IPS DF 4.7 (cell line): ENCODE data around the gene PRKAG1.

ENCODE experiments used
- DNase-seq: peaks from one replicate; pipeline ENCODE4 v3.0.0-alpha.2; 2013; ENCODE audit warnings: low spot score; ENCODE audit errors: extremely low read depth

PRKAG1 gene

DNA sequence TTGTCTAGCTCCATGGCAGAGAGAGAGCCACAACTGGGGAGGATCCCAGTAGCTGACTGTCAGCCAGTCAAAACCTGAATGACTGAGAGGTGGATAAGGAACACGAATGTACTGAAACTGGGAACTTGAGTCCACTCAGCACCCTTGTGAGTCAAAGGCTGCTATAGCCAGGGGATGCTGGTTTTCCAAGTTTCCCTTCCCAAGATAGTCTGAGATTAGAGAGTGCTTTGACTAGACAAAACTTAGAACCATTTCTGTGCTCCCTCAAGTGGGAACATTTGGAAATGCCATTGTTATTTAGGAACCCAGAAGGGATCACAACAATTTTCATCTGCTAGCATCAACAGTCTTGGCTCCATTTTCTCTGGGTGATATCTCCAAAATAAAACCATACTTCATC lies 4.0 kb downstream of the PRKAG1 start:
- no peak for DNase-seq

DNA sequence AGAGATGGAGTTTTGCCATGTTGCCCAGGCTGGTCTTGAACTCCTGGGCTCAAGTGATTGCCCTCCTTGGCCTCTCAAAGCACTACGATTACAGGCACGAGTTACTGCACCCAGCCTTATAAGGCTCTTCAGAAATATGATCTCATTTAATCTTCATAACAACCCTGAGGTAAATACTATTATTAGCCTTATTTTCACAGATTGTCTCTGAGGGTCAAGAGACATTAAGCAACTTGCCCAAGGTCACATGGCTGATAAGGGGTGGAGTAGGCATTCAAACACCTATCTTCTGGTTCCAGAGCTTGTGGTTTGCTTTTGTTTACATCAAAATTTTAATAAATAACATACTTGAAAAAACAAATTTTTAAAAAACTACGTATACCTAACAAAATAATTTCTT lies 5.1 kb downstream of the PRKAG1 start:
- DNase-seq: no peak

DNA sequence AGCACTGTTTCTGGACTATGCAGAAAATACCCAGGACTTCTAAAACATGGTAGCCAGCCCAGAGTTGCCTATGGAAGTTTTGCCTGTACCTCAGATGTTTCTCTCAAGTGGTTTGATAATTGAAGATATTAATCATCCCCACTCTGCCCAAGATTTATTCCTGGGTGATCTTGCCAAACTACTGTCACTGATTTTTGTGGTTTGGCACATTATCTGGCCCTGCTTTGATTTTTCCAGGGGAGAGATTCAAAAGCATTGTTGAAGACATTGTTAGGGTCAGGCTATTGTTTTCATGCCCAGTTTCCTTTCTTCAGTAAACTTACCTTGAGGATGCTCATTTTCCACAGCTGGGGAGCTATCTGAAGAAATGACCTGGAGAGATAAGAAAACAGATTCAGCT lies 5.8 kb downstream of the PRKAG1 start:
- no peak for DNase-seq

DNA sequence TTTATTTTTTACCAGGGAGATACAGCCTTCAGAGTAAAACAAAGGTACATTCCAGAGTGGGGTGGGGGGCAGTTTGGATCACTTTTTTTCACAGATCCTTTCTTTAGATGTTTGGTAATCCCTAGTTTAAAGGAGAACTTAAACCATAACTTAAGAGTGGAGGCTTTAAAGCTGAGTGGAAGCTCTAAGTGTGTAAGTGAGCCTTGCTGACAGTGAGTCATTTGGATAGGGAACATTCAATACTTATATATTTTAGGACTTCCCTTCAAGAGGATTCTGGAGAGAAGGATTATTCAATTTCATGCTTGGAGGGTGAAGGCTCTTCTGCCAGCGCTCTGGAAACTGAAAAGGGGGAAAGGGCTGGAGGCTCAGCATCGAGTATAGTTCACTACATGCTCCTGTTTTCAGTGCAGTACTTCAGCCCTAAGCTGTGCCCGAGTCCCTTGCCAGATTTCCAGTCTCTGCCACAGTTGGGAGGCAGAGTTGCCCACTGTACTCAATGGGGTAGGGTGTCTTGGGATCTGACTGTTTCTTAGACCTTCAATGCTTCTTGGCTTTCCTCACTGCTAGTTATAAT lies 8.4 kb downstream of the PRKAG1 start:
- DNase-seq: no peak

DNA sequence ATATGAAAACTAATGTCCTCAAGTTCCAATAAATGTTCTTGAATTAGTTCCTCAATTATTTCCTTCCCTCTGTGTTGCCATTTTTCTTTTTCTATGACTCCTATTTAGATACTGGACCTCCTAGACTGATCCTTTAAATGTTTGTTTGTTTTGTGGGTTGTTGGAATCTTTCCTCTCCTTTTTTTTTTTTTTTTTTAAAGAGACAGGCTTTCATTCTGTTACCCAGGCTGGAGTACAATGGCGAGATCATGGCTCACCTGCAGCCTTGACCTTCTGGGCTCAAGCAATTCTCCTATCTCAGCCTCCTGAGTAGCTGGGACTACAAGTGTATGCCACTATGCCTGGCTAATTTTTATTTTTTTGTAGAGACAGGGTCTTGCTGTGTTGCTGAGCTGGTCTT lies 9.6 kb downstream of the PRKAG1 start:
- no peak for DNase-seq

DNA sequence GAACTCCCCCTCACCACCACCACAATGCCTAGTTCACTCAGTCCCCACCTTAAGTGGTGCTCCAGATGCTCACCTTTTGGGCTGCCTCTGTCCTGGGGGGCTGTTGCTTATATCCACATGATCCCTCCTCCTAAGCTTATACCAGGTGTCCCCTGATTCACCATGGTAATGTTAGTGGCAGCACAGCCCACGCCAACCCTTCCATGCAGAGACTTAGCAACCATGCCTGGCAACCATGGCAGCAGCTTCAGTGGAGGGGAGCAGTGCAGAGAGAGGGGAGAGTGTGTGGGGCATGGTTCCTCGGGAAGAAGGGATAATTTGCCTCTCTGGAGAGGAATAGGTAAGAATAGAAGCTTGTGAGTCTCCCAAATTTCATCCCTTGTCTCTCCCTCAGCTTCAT lies 18.2 kb downstream of the PRKAG1 start:
- no peak for DNase-seq

DNA sequence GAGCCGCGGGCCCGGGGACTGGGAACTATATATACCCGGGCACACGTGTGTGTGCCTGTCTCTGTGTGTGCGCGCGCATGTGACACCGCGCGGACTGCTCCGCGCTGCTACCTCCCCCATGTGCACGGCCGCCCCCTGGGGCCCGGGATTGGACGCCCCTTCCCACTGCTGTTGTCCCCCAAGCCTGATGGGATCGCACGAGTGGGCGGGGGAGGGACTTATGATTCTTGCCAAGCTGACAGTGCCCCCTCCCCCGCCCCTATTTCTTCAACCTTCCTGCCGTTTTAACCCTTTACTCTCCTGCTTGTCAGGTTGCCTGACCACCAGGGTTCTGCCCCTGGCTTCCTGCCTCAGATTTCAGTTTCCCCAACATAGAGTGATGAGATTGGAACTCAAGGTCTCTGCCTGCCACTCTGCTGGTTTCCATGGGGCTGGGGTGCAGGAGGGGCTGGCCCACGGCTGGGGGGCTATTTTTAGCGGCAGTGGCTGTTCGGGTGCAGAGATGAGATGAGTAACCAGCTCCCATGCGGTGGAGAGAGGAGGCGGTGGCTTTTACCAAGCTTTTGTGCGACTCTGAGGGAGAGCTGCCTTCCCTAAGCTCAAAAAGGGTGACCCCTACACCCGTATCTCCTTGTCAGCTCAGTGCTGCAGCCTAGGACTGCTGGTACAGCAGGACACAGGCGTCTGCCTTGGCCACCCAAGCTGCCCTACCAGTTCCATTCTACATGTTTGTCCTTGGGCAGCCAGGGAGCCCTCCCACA lies 19.0 kb downstream of the PRKAG1 start, which contains the start of gene DDN:
DDN (minus strand) TSS at position 5 of the 761 bp plus-strand sequence. CDS start 88 bp downstream, outside the sequence.
- DNase-seq: no peak

DNA sequence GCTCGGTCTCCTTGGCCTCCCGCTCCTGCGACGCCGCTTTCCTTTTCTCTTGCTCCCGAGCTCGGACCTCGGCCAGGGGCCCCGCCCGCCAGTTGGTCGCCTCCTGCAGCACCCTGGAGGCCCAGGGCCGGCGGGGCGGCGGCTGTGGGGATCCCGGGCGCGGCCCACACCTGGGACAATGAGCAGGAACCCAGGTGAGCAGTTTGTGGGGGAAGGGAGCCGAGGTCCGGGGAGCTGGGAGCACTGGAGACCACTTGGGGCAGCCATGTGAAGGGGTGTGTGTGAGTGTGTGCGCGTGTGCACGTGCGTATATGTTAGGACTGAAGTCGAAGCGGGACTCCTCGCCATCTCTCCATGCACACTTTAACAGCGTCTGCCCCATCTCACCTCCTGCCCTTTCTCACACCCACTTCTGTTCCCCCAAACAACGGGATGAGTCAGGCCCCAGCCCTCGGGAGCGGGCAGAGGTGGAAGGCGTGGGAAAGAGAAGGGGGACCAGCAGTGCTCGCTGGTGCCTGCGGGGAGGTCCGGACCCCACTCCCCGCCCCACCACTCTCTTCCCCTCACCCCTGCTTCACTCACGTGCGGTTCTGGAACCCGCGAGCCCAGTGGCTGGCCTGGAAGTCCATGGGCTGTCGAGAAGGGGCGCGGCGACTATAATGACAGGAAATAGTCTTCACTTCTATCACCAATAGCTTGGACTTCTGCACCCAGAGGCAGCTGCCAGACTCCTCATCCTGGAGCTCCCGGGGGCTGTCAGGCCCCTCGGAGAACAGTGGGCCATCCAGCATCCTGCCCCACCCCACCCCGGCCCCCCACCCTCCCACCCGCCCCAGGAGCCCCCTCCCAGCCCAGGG lies 19.9 kb downstream of the PRKAG1 start:
- no peak for DNase-seq

DNA sequence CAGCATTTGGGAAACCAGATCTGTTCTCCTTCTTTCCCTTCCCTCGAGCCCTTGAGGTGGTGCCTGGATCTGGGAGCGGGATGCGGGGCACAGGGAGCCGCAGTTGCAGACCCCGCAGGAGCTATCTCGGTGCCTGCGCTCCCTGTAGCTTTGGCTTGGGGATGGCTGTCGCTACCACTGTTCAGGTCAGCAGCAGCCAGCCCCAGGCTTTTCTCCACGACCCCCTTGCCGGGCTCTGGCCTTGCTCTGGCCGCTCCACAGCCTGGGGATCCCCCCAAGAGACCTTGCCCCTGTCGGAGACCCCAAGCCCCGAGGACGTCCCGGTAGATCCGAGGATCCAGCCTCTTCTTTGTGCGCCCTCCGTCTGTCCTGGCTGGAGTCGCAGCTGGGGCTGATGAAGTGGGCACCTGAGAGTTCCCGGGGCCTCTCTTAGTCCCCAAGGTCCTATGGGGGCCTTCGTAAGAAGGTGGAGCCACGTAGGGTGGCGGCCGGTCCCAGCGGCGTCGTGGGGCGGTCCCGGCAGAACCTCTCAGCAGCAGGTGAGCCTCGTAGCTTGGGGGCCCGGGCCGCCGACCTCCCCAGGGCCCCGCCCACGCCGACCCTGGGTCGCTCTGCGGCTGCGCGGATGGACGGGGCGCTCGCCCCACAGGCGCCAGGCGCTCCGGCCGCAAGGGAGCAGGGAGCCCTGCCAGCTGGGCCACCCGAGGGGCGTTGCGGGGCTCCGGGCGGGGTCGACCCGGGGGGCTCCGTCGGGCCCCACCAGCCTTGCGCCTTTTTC lies 20.7 kb downstream of the PRKAG1 start:
- DNase-seq: no peak

DNA sequence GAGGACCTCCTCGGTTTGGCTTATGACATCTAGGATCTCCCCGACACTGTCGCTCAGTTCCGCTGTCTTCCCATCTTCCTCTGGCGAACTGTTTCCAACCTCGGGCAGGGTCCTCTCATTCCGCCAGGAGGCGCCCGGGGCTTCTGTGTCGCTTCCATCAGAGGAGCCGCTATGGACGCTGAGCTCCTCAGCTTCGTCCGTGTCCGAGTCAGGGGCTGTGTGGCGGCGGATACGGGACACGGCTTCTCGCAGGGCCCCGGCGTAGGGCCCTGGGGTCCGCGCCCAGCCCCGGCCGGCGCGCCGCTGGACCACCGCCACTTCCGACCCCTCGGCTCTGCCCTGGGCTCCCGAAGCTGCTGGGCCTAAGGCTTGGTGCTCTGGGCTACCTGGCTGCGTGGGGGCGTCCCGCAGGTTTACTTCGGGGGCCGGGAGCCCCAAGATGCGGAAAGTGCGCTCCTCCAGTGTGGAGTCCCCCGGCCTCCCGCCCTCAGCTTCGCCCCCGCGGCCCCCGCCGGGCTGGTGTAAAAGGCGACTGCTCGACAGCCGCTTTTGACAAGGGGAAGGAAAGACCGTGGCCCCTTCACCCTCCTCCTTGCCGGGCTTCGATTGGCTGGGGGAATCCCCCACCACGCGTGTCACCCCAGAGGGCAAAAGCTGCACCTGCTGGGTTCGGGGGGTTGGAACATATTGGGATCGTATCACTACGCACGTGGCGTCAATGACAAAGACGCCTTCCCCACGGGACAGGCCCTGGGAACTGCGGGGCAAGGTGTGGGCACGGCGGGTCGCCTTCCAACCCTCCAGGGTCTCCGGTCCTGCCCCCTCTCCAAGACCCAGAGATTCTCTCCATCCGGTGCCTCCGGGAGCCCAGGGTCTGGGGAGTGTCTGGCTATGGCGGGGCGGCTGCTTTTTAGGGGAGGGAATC lies 21.5 kb downstream of the PRKAG1 start:
- DNase-seq: no peak

DNA sequence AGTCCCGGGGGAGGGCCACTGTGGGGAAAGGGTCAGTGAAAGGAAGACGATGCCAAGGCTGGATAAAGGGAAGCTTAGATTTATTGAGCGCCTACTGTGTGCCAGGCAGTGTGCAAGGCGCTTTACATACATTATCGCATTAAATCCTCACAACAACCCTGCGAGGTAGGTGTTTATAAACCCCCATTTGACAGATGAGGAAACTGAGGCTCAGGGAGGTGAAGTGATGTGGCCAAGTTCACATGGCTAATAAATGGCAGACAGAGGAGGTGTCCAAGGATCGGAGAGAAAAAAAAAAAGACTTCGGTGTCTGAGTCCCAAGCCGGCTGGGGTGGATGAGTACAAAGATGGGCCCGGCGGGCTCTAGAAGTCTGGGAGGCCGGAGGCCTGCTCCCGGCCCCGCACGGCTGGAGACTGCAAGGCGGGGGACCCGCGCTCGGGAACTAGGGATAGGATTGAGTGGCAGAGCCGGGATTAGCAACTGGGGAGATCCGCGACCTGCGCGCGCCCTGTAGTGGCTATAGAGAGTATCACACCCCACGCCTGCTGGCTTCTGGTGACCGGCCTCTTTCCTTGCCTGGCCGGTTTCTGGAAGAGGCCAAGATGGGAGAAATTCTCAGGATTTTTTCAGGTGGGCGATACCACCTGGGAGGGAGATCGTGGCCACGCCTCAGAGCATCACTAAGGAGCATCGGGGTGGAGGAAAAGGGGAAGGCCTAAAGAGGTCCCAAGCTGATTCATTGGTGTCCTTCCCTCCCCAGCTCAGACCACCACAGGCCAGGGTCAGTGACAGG lies 23.3 kb downstream of the PRKAG1 start:
- no peak for DNase-seq

DNA sequence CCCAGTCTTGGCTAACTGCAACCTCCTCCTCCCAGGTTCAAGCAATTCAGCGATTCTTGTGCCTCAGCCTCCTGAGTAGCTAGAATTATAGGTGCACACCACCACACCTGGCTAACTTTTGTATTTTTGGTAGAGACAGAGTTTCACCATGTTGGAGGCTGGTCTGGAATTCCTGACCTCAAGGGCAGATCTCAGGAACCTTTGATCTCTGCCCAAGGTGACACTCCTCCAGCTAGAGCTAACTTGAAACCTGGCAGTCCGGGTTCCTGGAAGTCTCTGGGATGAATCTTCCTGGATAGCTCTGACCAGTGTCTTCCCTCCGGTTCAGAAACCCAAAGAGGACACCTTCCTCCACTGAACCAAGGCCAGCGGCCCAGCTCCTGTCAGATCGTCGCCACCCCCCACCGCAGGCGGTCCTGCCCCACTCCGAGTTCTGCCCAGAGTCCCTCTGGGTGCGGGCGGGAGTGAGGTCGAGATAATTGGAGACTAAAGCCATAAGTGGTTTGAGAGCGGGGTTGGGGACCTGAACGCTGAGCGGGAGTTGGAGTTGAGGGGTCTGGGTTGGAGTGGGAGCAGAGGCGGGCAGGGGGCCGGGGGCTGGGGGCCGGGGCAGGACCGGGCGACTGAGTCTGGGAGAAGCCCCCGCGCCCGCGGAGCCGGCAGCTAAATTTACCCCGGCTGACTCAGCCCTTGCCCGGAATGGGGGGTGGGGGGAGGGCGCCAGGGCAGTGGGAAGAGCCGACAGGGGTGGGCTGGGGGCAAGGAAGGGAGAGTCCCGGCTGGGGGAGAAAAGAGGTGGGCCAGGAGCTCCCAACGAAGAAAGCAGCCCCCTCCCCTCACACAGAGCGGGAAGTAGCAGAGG lies 24.1 kb downstream of the PRKAG1 start:
- no peak for DNase-seq

DNA sequence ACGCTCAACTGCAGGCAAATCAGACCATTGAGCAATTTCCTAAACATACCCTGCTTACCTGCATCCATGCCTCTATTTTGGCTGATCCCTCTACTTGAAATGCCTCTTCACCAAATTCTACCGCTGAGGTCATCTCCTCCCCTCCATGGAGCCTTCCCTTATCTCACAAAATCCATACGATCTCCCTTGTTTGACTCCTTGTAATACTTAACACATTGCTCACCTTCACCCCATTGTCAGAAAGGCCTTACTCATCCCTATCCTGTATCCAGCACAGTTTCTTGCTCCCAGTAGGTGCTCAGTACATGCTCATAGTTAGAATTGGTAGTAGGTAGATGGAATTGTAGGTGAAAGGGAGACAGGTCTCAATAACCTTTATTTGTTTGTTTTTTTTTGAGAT lies 24.8 kb downstream of the PRKAG1 start:
- no peak for DNase-seq

DNA sequence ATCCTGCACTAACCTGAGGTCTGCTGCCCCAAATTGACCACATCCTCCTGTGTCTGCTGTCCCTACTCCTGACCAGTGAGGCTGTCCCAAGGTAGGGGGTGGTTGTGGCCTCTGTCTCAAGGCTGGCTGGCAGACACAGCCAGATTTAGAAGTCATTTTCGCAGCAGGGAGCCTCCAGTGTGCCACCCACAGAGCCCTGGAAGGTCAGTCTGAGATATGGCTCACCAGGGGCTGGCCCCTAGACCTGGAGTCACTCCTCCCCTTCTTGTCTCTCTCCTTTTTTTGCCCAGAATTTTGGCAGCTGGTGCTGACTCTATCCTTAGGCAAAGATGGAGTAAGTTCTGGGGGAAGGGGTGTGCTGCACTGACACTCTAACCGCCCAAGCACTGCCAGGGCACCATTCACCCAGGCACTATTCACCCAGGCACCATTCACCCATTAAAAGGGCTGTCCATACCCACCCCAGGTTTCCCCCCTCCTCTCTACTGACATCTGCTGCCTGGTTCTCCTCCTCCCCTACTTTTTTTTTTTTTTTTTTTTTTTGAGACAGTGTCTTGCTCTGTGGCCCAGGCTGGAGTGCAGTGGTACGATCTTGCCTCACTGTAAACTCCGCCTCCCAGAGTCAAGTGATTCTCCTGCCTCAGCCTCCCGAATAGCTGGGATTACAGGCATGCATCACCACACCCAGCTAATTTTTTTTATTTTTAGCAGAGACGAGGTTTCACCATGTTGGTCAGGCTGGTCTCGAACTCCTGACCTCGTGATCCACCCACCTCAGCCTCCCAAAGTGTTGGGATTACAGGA lies 27.1 kb downstream of the PRKAG1 start:
- no peak for DNase-seq

DNA sequence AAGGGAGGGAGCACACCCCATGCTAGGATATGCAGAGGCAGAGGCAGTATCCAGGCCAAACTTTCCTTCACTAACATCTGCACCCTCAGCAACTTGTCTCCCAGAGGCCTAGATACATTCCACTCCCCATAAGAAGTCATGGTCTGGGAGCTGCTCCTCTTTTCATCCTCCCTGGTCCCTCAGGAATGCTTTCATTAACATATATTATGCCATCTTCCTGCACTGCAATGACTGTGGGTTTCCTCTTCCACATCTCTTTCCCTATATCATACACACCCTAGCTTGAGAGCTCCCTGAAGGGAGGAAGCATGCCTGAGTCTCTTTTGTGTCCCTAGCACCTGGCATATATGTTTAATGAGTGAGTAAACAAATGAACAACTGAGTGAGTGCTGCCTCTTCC lies 28.0 kb downstream of the PRKAG1 start:
- no peak for DNase-seq

DNA sequence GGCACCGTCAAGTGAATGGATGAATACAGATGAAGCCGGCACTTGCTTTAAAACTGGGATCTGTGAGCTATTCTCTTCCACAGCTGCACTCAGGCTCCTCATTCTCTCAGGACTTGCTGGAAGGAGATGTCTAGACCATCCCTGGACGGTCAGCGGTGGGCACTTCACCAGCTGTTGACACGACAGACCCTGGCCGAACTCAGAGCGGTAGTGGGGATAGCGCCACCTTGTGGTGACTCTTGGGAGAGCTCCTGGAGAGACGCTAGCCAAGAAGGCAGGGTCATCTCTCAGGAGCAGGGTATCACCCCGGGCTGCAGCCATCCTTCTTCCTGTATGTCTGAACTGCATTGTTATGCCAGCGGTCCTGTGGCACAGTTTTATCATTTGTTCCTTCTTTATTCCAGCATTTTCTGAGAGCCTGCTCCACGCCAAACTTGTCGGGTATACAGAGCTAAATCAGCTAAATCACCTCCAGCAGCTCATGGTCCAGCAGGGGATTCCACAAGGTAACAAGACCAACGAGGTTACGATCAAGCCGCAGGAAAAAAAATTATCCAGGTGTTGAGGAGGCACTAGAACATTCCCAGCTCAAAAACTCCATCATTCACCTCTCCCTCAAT lies 30.4 kb downstream of the PRKAG1 start:
- no peak for DNase-seq

DNA sequence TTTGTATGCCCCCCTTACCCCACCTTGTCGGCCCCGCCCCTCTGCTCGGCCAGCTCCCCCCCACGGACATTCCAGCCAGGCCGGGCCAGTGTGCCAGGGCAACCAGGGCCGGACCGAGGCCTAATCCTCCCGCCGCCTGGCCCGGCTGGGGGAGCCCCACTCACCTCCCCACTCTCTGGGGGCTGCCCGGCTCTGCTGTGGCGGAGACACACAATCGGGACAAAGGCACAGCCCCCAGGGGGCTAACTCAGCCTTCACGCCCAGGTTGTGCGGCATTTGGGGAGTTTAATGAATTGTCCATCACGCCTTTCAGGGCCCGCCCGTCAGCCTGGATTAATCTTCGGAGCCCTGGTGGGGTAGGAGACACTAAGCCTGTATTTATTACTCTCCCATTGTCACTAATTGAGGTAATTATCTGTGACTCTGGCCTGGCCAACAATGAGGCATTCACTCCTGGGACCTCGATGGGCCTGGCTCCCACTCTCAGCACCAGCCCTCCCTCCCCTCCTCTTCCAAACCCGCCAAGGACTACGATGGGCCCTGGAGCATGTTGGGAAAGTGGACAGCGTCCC lies 31.8 kb downstream of the PRKAG1 start:
- no peak for DNase-seq
